Mammary microvascular endothelial cell (primary cell): ENCODE results near the gene RHOA. TPM values are rescaled to one million over a fixed set of nuclear protein-coding genes. Genes with fewer than 3 reads are reported as not detected.

Source experiments
- total RNA-seq: library from RNA; depleted of rRNA; stranded (reverse); fragments of >200 nt; gene quantifications from 2 replicates; pipeline ENCODE4 v1.2.3, GENCODE V29; 2015

Gene RHOA
- 580 and 638 TPM in 2 replicates for total RNA-seq

GRCh38 chr3:49411968-49412631 is at the start of gene RHOA, which contains the start of gene TCTA:
RHOA (minus strand) TSS chr3:49411976; CDS start chr3:49375589, 36,387 bp downstream.
TCTA (plus strand) TSS chr3:49412423; CDS start chr3:49412427, 4 bp downstream.

GRCh38 chr3:49422379-49423248 is 10.8 kb upstream of the RHOA start, which contains the start of gene AMT:
AMT (minus strand) TSS chr3:49422473; CDS start chr3:49422450, 23 bp downstream.

GRCh38 chr3:49358217-49358883 is 53.4 kb downstream of the RHOA start, which contains the start of gene GPX1:
GPX1 (minus strand) TSS chr3:49358353; CDS start chr3:49358278, 75 bp downstream.

DNA sequence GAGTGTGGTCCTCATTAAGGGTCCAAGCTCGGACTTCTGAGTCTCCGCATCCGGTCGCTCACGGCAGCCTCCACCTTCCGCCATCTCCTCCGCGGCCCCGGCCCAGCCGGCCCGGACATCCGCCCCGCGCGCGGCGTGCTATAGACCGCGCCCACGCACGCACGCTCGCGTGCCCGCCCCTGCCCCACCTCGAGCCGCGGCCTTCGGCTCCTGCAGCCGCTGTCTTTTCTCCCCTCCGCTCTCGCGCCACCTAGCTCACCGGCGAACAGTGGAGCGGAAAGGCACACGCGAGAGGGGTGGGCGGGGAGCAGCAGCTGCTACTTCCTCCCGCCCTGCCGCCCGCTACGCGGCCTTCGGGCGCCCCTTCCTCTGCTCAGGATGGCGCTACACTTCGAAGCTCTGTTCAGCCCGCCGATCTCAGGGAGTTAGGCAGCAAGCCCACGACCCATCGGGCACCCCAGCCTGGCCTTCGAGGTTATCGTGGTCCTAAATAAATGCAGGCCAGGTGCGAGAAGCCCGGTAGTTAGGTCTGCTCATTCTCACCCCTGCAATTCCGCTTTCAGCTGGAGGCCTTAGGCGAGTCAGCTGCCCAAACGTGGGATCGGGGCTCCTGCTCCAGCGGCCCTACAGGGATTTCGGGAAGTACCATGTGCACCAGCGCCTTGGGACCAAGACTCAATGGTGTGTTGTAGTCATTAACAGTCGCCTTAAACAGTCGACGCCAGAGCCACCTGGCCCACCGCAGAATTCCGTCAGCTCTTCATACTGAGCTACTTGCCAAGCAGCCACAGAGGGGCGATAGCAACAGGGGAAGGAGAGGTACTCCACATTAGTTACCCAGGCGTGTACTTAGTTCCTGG is 71.6 kb downstream of the RHOA start, which contains the start of gene USP4:
TSS of gene USP4 (minus strand) at position 113 of the 860 bp plus-strand sequence. CDS start at position 84, 29 bp downstream.

Other genes with a start within 250 kb of the RHOA start
- 25.3 and 31.4 TPM in 2 replicates for gene CCDC71, start 245.6 kb downstream of the RHOA start, total RNA-seq
- gene KLHDC8B, start 240.4 kb downstream of the RHOA start, total RNA-seq: 23.0 and 29.8 TPM in 2 replicates
- gene C3orf62, start 134.7 kb downstream of the RHOA start, total RNA-seq: 0.80 and 6.3 TPM in 2 replicates
- 10.6 and 11.8 TPM in 2 replicates for gene USP4, start 71.9 kb downstream of the RHOA start, total RNA-seq
- 1,104 and 1,196 TPM in 2 replicates for gene GPX1, start 53.6 kb downstream of the RHOA start, total RNA-seq
- gene TCTA, start 447 bp upstream of the RHOA start, total RNA-seq: 21.0 and 25.0 TPM in 2 replicates
- 0.15 and 0.53 TPM in 2 replicates for gene AMT, start 10.5 kb upstream of the RHOA start, total RNA-seq
- 6.1 and 6.9 TPM in 2 replicates for gene NICN1, start 17.3 kb upstream of the RHOA start, total RNA-seq
- 94.7 and 100.0 TPM in 2 replicates for gene DAG1, start 58.3 kb upstream of the RHOA start, total RNA-seq
- 0.07 and 0.10 TPM in 2 replicates for gene BSN, start 142.5 kb upstream of the RHOA start, total RNA-seq